ENCODE measurements around the gene INTU. TPM values are rescaled to one million over a fixed set of nuclear protein-coding genes. Genes with fewer than 3 reads are reported as not detected.

Gene INTU
- total RNA-seq, 1 donor from 2014 or later, result not detected

GRCh38 chr4:127772769-127773671 is 140.3 kb downstream of the INTU start:
- Mint-ChIP-seq H3K27ac (no peak overlapping the region), H3K4me1 (ENCODE audit: low read depth) (peaks cover 10% of the 10 kb centered on the region), H3K9me3 (no peaks in the 10 kb centered on the region), H3K36me3 (ENCODE audit: low read depth) (no peaks in the 10 kb centered on the region), H3K27me3 (ENCODE audit: low read depth) (peaks cover 31% of the 10 kb centered on the region), H3K4me3 (ENCODE audit: low read depth) (no peak overlapping the region)
- intact Hi-C loops (cut with micrococcal nuclease), result no loop called here
- no peak for DNase-seq (ENCODE audit: low spot score)

GRCh38 chr4:127775843-127776242 is 143.1 kb downstream of the INTU start:
- Mint-ChIP-seq H3K4me1 (ENCODE audit: low read depth) (peaks cover 12% of the 10 kb centered on the region), H3K4me3 (ENCODE audit: low read depth) (no peak overlapping the region), H3K27ac (no peak overlapping the region), H3K9me3 (no peaks in the 10 kb centered on the region), H3K36me3 (ENCODE audit: low read depth) (peaks cover under 1% of the 10 kb centered on the region), H3K27me3 (ENCODE audit: low read depth) (peaks cover 46% of the 10 kb centered on the region)
- intact Hi-C loops (cut with micrococcal nuclease), result no loop called here
- DNase-seq (ENCODE audit: low spot score), result no peak

Other genes with a start within 250 kb of the INTU start
- gene SLC25A31, start 97.4 kb downstream of the INTU start, total RNA-seq, result not detected in 2 replicates
- 5.0 and 5.2 TPM in 2 replicates for gene HSPA4L, start 149.4 kb downstream of the INTU start, total RNA-seq
- gene PLK4, start 247.9 kb downstream of the INTU start, total RNA-seq, result 47.4 and 50.1 TPM in 2 replicates

Data from activated T-helper 2 cell treated with anti-CD3 and anti-CD28 coated beads, Interferon-gamma antibody, Interleukin-2, Interleukin-4, amounts not matched to agents 10 μg/mL and 5 μg/mL and 100 μg/mL, durations not matched to agents 14 hours and 24 hours and 36 hours (primary cell).